Neuronal stem cell (in vitro differentiated cells): Measurements from ENCODE around the gene ROR1.
A peak's percentile ranks its signal among the peaks of the same experiment; 100 is the strongest.

ENCODE experiments used
- DNase-seq: peaks from one replicate; pipeline ENCODE4 v3.0.0-alpha.2; 2013; ENCODE audit warnings: low spot score
- H2AFZ ChIP-seq: one replicate; pipeline ENCODE4 v1.6.1; 2013; ENCODE audit warnings: mild to moderate bottlenecking, low read length, inconsistent platforms
- H2AK5ac ChIP-seq: 2 replicates; pipeline ENCODE4 v1.6.1; 2013; ENCODE audit warnings: low read depth, mild to moderate bottlenecking, inconsistent platforms, low read length, moderate library complexity, mixed read lengths
- H2BK120ac ChIP-seq: 2 replicates; pipeline ENCODE4 v1.6.1; 2013; ENCODE audit warnings: low read depth, mild to moderate bottlenecking, inconsistent platforms, low read length, moderate library complexity, mixed read lengths
- H2BK12ac ChIP-seq: one replicate; pipeline ENCODE4 v1.6.1; 2013; ENCODE audit warnings: low read length, inconsistent platforms
- H2BK15ac ChIP-seq: 2 replicates; pipeline ENCODE4 v1.6.1; 2013; ENCODE audit warnings: mild to moderate bottlenecking, low read length, inconsistent platforms, mixed read lengths
- H2BK5ac ChIP-seq: one replicate; pipeline ENCODE4 v1.6.1; 2013; ENCODE audit warnings: inconsistent platforms, mild to moderate bottlenecking, low read length, moderate library complexity
- H3K14ac ChIP-seq: one replicate; pipeline ENCODE4 v1.6.1; 2013; ENCODE audit warnings: low read length, inconsistent platforms
- H3K18ac ChIP-seq: 2 replicates; pipeline ENCODE4 v1.6.1; 2013; ENCODE audit warnings: low read length, inconsistent platforms
- H3K23ac ChIP-seq: 2 replicates; pipeline ENCODE4 v1.6.1; 2013; ENCODE audit warnings: low read depth, mild to moderate bottlenecking, mixed read lengths, low read length, inconsistent platforms; ENCODE audit not compliant: poor library complexity
- H3K27ac ChIP-seq: replicated peaks from 3 replicates; pipeline ENCODE4 v1.5.1; 2013; ENCODE audit warnings: low read length, inconsistent platforms
- H3K27me3 ChIP-seq, 3 experiments: 2 replicates each; pipeline ENCODE4 v1.6.1; 2013; ENCODE audit warnings: low read length in 3 of 3, mild to moderate bottlenecking in 2 of 3, inconsistent platforms in 1 of 3, low read depth in 1 of 3, mixed read lengths in 1 of 3, moderate library complexity in 1 of 3; ENCODE audit not compliant: control insufficient read depth in 3 of 3, insufficient read depth in 3 of 3
- H3K36me3 ChIP-seq, 2 donors: replicated peaks in 1 of 2; 2 replicates each; pipeline ENCODE4 v1.6.1; 2013; ENCODE audit warnings: low read length in 2 of 2; ENCODE audit not compliant: control insufficient read depth in 2 of 2, insufficient read depth in 2 of 2
- H3K4ac ChIP-seq: 2 replicates; pipeline ENCODE4 v1.6.1; 2013; ENCODE audit warnings: inconsistent platforms, mild to moderate bottlenecking, low read length, moderate library complexity
- H3K4me1 ChIP-seq, 2 donors: 1 replicate in 1 of 2; 2 replicates in 1 of 2; pipeline ENCODE4 v1.6.1; 2013; ENCODE audit warnings: low read length in 2 of 2, low read depth in 1 of 2; ENCODE audit not compliant: control insufficient read depth in 2 of 2, insufficient read depth in 1 of 2
- H3K4me2 ChIP-seq: one replicate; pipeline ENCODE4 v1.6.1; 2013; ENCODE audit warnings: mild to moderate bottlenecking, low read length, inconsistent platforms; ENCODE audit not compliant: insufficient read depth, poor library complexity, severe bottlenecking
- H3K4me3 ChIP-seq, 2 donors: 2 replicates each; pipeline ENCODE4 v1.5.1; 2013; ENCODE audit warnings: low read length in 2 of 2, mild to moderate bottlenecking in 2 of 2, inconsistent platforms in 1 of 2, moderate library complexity in 1 of 2
- H3K79me1 ChIP-seq: one replicate; pipeline ENCODE4 v1.6.1; 2013; ENCODE audit warnings: low read depth, mild to moderate bottlenecking, inconsistent platforms, low read length, moderate library complexity
- H3K9ac ChIP-seq: one replicate; pipeline ENCODE4 v1.6.1; 2013; ENCODE audit warnings: mild to moderate bottlenecking, low read depth, low read length, inconsistent platforms; ENCODE audit not compliant: poor library complexity
- H3K9me3 ChIP-seq, 2 donors: replicated peaks in 1 of 2; 2 replicates each; pipeline versions ENCODE3 to v1.6.1; 2013; ENCODE audit warnings: low read length in 2 of 2, mild to moderate bottlenecking in 2 of 2, inconsistent platforms in 1 of 2, low read depth in 1 of 2, mixed read lengths in 1 of 2, moderate library complexity in 1 of 2; ENCODE audit not compliant: control insufficient read depth in 2 of 2, insufficient read depth in 1 of 2
- H4K8ac ChIP-seq: one replicate; pipeline ENCODE4 v1.6.1; 2013; ENCODE audit warnings: low read depth, mild to moderate bottlenecking, inconsistent platforms, low read length, moderate library complexity
- H4K91ac ChIP-seq: one replicate; pipeline ENCODE4 v1.6.1; 2013; ENCODE audit warnings: low read length, low read depth, mild to moderate bottlenecking, inconsistent platforms; ENCODE audit not compliant: poor library complexity
- WGBS, 2 donors: extraction: QIAGEN DNeasy Blood & Tissue Kit; methylation state at CpG; one replicate each; pipeline ENCODE4 v1.1.7; 2013; ENCODE audit warnings: missing lambda C conversion rate in 2 of 2, mixed read lengths in 1 of 2; ENCODE audit not compliant: insufficient read length in 2 of 2, insufficient replicate concordance in 1 of 2; ENCODE audit errors: extremely low coverage in 2 of 2; 5-methylcytosine and 5-hydroxymethylcytosine counted together

ROR1 gene

DNA sequence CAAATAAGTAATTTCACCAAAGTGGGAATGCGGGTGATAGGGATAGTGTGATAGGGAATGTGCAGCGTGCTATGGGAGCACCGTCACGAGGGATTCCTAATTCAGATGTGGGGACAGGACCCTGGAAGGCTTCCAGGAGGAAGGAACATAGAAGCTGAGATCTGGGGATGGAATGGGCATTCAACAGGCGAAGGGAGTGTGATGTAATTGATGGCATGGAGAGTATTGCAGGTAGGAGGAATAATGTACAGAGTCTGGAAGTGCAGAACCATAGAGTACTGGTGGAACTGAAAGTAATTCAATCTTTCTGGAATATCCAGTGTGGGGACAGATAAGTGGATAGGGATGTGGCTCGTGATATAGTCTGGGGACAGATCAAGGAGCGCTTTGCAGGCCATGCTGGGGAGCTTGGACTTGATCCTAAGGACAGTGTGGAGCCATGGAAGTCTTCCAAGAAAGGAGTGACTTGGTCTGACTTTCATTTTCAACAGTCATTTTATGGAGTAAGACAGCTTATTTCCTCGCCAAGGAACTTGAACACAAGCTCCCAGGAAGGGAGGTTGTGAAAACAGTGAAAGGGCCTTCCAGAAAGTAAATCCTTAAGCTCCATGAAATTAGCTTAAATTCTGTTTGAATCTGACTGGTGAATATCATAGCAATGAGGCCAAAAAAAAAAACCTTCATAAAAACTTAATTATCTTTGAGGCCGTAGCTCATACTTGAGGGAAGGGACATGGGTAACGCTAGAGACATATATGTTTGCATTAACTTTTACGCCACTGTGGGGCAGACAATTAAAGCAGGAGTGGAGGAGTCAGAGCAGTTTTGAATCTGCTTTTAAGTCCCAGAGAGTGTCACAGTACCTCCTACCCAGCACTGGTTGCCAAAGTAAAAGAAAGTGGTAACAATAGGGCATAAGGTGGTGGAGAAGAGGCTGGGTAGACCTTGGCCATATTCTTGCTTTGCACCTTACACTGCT lies 55.8 kb downstream of the ROR1 start:
- Histone ChIP-seq H2AFZ (no peak overlapping the region), H3K9me3 (no peaks in the 10 kb centered on the region), H3K14ac (no peak overlapping the region), H3K9ac (no peak overlapping the region), H2BK5ac (no peak overlapping the region), H2AK5ac (no peak overlapping the region), H3K4ac (no peak overlapping the region), H3K4me1 (peaks cover 0 to 5% of the 10 kb centered on the region in 2 donors), H3K27me3 (no peaks in the 10 kb centered on the region), H4K91ac (no peak overlapping the region), H3K4me2 (no peak overlapping the region), H4K8ac (no peak overlapping the region), H2BK15ac (no peak overlapping the region), H3K18ac (no peak overlapping the region), H3K79me1 (no peaks in the 10 kb centered on the region), H2BK120ac (no peak overlapping the region), H3K23ac (no peak overlapping the region), H3K4me3 (no peak overlapping the region), H3K27ac (no peak overlapping the region), H2BK12ac (no peak overlapping the region), H3K36me3 (no peaks in the 10 kb centered on the region)
- WGBS, 2 donors, result no CpG with 5 or more reads among the region's 11 CpGs
- no peak for DNase-seq

DNA sequence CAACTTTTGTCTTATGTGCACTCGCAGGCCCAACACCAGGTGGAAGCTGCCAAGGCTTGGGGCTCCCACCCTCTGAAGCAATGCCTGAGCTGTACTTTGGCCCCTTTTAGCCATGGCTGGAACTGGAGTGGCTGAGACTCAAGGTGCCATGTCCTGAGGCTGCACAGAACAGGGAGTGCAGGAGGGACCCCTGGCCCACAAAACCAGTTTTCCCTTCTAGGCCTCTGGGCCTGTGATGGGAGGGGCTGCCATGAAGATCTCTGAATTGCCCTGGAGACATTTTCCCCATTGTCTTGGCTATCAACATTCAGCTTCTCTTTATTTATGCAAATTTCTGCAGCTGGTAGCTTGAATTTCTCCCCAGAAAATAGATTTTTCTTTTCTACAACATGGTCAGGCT lies 57.6 kb downstream of the ROR1 start:
- no peak overlapping the region for H3K4me2 ChIP-seq
- no peak overlapping the region for H3K9ac ChIP-seq
- no peak overlapping the region for H2BK5ac ChIP-seq
- H3K27ac ChIP-seq, result no peak overlapping the region
- no peaks in the 10 kb centered on the region for H3K9me3 ChIP-seq
- H3K4ac ChIP-seq, result no peak overlapping the region
- H3K27me3 ChIP-seq, result no peaks in the 10 kb centered on the region
- no peak overlapping the region for H2AK5ac ChIP-seq
- no peak overlapping the region for H2BK12ac ChIP-seq
- H3K18ac ChIP-seq, result no peak overlapping the region
- H4K8ac ChIP-seq, result no peak overlapping the region
- no peak overlapping the region for H3K14ac ChIP-seq
- H3K4me1 ChIP-seq, result peaks cover 0 to 8% of the 10 kb centered on the region in 2 donors
- H2BK120ac ChIP-seq, result no peak overlapping the region
- H3K23ac ChIP-seq, result no peak overlapping the region
- DNase-seq, result no peak
- H2AFZ ChIP-seq, result no peak overlapping the region
- WGBS, 2 donors, result no CpG with 5 or more reads among the region's 1 CpG
- H4K91ac ChIP-seq, result no peak overlapping the region
- peak overlapping the region; percentile 9 for H2BK15ac ChIP-seq
- no peaks in the 10 kb centered on the region for H3K36me3 ChIP-seq
- H3K4me3 ChIP-seq, result no peak overlapping the region
- H3K79me1 ChIP-seq, result no peaks in the 10 kb centered on the region

DNA sequence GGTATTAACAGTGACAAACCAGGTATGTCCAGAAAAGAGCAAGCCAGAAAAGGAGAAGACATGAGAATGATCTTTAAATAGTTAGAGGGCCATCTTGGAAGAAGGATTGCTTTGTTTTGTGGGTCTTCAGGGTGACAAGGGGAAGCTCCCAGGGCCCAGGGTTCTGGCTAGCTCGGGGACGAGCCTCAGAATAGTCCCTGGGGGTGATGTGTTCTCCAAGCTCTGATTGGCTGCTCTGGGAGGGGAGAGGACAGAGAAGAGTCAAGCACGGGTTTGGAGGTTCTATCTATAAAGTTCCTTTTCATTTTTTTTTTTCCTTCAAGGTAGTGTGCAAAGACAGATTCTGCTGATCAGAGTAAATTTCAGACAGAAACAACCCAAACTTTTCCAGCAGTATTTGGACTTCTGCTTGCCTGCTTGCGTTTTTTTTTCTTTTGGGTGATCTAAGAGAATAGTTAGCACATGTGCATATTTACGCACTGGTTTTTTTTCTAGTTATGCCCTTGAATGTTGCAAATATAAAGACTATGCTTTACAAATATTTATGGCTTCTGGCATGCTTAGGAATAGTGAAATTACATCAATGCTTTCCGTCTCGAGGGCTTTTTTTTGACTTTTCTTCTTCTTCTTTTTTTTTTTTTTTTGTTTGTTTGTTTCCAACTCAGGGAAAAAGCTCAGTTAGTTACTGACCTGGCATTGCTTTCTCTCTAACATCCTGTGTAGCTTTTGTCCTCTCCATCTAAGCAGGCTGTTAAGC lies 59.7 kb downstream of the ROR1 start:
- Histone ChIP-seq H3K9me3 (no peaks in the 10 kb centered on the region), H2AK5ac (no peak overlapping the region), H4K91ac (no peak overlapping the region), H3K14ac (no peak overlapping the region), H2AFZ (no peak overlapping the region), H3K4me1 (peaks cover 6% of the 10 kb centered on the region in 2 donors), H3K4me3 (no peak overlapping the region), H3K27ac (no peak overlapping the region), H4K8ac (no peak overlapping the region), H3K9ac (no peak overlapping the region), H3K4ac (no peak overlapping the region), H2BK5ac (no peak overlapping the region), H2BK12ac (no peak overlapping the region), H3K27me3 (no peaks in the 10 kb centered on the region), H3K18ac (no peak overlapping the region), H2BK120ac (no peak overlapping the region), H2BK15ac (no peak overlapping the region), H3K79me1 (no peaks in the 10 kb centered on the region), H3K23ac (no peak overlapping the region), H3K36me3 (no peaks in the 10 kb centered on the region), H3K4me2 (no peak overlapping the region)
- WGBS, 2 donors, result no CpG with 5 or more reads among the region's 7 CpGs
- no peak for DNase-seq

DNA sequence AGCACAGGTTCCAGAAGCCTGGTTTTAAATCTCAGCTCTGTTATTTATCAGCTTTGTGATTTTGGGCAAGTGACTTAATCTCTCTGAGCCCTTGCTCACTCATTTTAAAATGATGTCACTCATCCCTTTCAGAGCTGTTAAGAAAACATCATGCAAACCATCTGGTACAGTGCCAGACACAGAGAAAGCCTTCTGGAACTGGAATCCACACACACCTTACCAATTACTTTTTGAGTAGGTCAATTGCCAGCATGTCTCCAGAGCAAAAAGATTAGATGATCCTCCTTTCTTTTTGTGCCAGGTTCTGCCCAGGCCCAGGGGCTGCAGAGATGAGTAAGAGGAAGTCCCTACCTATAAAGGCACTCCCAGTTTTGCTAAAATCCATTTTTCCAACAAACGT lies 61.3 kb downstream of the ROR1 start:
- no peak overlapping the region for H3K14ac ChIP-seq
- H4K8ac ChIP-seq, result no peak overlapping the region
- no peaks in the 10 kb centered on the region for H3K9me3 ChIP-seq
- no peaks in the 10 kb centered on the region for H3K36me3 ChIP-seq
- H2AFZ ChIP-seq, result no peak overlapping the region
- no peak overlapping the region for H2BK15ac ChIP-seq
- no peak overlapping the region for H4K91ac ChIP-seq
- H2BK12ac ChIP-seq, result no peak overlapping the region
- H3K4me2 ChIP-seq, result no peak overlapping the region
- H3K4me1 ChIP-seq, result peaks cover 6% of the 10 kb centered on the region in 2 donors
- H3K23ac ChIP-seq, result no peak overlapping the region
- H3K9ac ChIP-seq, result no peak overlapping the region
- no peak overlapping the region for H3K4ac ChIP-seq
- no peak for DNase-seq
- H2AK5ac ChIP-seq, result no peak overlapping the region
- WGBS, 2 donors, result no CpG with 5 or more reads among the region's 1 CpG
- H3K27ac ChIP-seq, result no peak overlapping the region
- no peak overlapping the region for H2BK120ac ChIP-seq
- no peak overlapping the region for H2BK5ac ChIP-seq
- no peaks in the 10 kb centered on the region for H3K27me3 ChIP-seq
- H3K79me1 ChIP-seq, result no peaks in the 10 kb centered on the region
- H3K4me3 ChIP-seq, result no peak overlapping the region
- H3K18ac ChIP-seq, result no peak overlapping the region
